GM18951 (cell line): ENCODE results near the gene TXNRD1.

Experiments
- POLR2A ChIP-seq: IDR thresholded peaks from 4 replicates; pipeline ENCODE4 v1.6.1; 2011; ENCODE audit warnings: mild to moderate bottlenecking; ENCODE audit not compliant: insufficient read length, insufficient read depth; ENCODE audit errors: extremely low read depth
- in situ Hi-C: fragments of 300-500 bp; cut with MboI; formaldehyde crosslinking; loops from one replicate; pipeline ENCODE4 v1.12.0; 2022; ENCODE audit warnings: low sequenced_read_pairs, mixed read lengths, inconsistent platforms; ENCODE audit not compliant: unreplicated experiment

Gene TXNRD1

GRCh38 chr12:104182621-104183378, 32.8 kb upstream of the TXNRD1 start:
- TF ChIP-seq POLR2A = no peak
- in situ Hi-C loops = no loop called here

GRCh38 chr12:104183443-104183842, 32.1 kb upstream of the TXNRD1 start:
- in situ Hi-C loops = no loop called here
- no peak for TF ChIP-seq POLR2A

- no peak for TF ChIP-seq POLR2A
- in situ Hi-C loops = no loop called here
These were observed 28.0 kb upstream of the TXNRD1 start for GRCh38 chr12:104187446-104188155.

DNA sequence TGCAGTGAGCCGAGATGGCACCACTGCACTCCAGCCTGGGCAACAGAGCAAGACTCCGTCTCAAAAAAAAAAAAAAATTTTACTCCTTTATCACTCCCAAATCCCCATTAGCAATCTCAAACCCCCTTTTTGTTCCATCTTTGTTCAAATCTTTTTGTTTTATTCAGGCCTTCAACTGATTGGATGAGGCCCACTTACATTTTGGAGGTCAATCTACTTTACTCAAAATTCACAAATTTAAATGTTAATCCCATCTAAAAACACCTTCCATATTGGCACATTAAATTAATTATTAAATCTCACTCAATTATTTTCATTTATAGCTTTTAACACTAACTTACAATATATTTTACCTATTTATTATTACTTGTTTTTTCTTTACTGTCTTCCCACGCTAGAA, 27.0 kb upstream of the TXNRD1 start:
- in situ Hi-C loops = no loop called here
- TF ChIP-seq POLR2A = no peak

DNA sequence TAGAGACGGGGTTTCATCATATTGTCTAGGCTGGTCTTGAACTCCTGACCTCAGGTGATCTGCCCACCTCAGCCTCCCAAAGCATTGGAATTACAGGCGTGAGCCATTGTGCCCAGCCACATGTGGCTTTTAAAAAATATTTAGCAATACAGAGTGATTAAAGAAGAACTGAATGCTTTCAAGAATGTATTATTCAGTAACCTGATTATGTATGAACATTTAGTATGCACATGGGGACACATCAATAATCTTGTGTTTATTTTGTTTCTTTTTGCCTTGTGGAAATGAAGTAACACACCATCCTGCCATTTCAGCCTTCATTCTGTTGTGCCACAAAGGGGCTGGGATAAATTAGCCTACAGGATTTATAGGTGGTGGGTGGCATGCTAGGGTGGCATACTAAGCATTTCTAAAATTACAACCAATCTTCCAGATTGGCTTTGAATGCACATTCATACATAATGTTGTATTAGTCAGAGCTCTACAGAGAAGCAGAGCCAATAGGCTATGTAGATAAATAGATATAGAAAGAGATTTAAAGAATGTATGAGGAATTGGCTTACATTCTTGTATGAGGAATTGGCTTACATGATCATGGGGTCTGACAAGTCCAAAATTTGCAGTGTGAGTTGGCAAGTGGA, 25.5 kb upstream of the TXNRD1 start:
- in situ Hi-C loops = no loop called here
- TF ChIP-seq POLR2A = no peak

- in situ Hi-C loops = no loop called here
- TF ChIP-seq POLR2A = no peak
These were observed 24.9 kb upstream of the TXNRD1 start for GRCh38 chr12:104190641-104191176.

DNA sequence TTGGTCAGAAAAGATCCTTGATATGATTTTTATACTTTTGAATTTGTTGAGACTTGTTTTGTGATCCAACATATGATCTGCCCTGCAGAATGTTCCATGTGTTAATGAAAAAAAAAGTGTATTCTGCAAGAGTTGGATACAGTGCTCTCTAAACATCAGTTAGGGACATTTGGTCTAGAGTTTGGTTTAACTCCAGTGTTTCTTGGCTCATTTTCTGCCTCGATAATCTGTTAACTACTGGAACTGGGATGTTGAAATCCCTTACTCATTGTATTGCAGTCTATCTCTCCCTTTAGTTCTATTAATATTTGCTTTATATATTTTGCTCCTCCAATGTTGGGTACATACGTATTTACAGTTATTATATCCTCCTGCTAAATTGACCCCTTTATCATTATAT, 18.3 kb upstream of the TXNRD1 start:
- in situ Hi-C loops = no loop called here
- TF ChIP-seq POLR2A = no peak

DNA sequence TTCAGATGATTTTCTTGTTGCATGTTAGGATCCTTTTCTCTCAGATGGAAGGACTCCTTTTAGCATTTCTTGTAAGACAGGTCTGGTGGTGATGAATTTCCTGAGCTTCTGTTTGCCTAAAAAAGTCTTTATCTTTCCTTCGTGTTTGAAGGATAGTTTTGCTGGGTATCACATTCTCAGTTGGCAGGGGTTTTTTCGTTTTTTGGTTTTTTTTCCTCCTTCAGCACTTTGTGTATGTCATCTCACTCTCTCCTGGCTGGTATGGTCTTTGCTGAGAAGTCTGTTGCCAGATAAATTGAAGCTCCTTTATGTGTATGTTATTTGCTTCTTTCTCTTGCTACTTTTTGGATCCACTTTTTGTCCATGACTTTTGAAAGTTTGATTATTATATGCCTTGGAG, 15.6 kb upstream of the TXNRD1 start:
- no peak for TF ChIP-seq POLR2A
- in situ Hi-C loops = loop anchor here (5.0 kb wide), 1 partner anchor 157 kb away; no protein-coding TSS in a partner anchor

GRCh38 chr12:104201238-104202001, 14.2 kb upstream of the TXNRD1 start:
- TF ChIP-seq POLR2A = no peak
- in situ Hi-C loops = loop anchor here (5.0 kb wide), 1 partner anchor 156 kb away; no protein-coding TSS in a partner anchor

DNA sequence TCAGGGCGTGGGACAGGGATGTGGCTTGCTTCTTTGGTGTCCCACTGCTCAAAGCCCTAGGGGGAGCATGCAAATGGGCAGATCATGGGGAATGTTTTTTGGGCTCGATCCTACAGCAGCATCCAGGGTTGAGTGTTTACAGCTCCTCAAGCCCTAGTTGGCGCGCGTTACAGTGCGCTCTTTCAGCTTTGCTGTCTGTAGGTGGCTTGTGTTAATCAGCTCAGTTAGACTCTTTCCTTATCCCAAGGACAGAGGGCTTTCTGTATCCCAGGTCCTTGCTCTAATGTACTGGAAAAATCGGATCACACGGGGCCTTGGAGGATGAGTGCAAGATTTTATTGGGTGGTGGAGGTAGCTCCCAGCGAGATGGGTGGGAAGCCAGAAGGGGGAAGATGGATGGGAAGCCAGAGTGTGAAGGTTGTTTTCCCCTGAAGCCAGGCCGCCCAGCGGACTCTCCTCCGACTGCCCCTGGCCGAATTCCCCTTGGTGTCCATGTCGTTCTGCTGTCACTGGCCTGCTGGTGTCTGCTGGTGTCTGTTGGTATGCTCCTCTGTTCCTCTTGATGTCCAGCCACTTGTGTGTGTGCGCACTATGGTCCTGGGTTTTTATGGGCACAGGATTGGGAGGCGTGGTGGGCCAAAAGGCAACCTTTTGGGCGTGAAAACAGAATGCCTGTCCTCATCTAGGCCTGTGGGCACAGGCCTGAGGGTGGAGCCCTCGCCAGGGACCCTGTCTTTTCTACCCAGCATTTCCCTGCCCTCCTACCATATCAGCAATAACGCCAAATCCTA, 10.7 kb upstream of the TXNRD1 start:
- TF ChIP-seq POLR2A = no peak
- in situ Hi-C loops = loop anchor here (5.0 kb wide), 1 partner anchor 152 kb away; no protein-coding TSS in a partner anchor

GRCh38 chr12:104207416-104208205, 8.0 kb upstream of the TXNRD1 start:
- no peak for TF ChIP-seq POLR2A
- in situ Hi-C loops = no loop called here
